GM12878 (cell line): ENCODE data around the gene CACNA1S. TPM values are rescaled to one million over a fixed set of nuclear protein-coding genes. Genes with fewer than 3 reads are reported as not detected.

Experiments used
- BMI1 ChIP-seq: fragments of 450-650 bp; IDR thresholded peaks from 2 replicates; pipeline ENCODE4 v1.6.1; 2016; ENCODE audit warnings: mild to moderate bottlenecking, moderate library complexity, borderline replicate concordance
- CBX5 ChIP-seq: sonication (generic); IDR thresholded peaks from 2 replicates; pipeline ENCODE4 v1.6.1; 2016; ENCODE audit warnings: low read depth, moderate library complexity, mild to moderate bottlenecking, inconsistent platforms
- POLR2A ChIP-seq: IDR thresholded peaks from 2 replicates; pipeline ENCODE4 v1.6.1; 2011; ENCODE audit warnings: low read depth, mild to moderate bottlenecking, low read length
- SMC3 ChIP-seq: IDR thresholded peaks from 2 replicates; pipeline ENCODE4 v1.6.1; 2011; ENCODE audit warnings: low read length, improper control_type of control experiment, borderline replicate concordance
- SUPT20H ChIP-seq: IDR thresholded peaks from 2 replicates; pipeline ENCODE4 v1.6.1; 2011; ENCODE audit warnings: low read depth, mild to moderate bottlenecking, low read length, moderate library complexity, borderline replicate concordance; ENCODE audit not compliant: control insufficient read depth
- TCF3 ChIP-seq: IDR thresholded peaks from 2 replicates; pipeline ENCODE4 v1.6.1; 2012; ENCODE audit warnings: low read depth, mild to moderate bottlenecking, low read length, borderline replicate concordance; ENCODE audit not compliant: insufficient read depth
- polyA plus RNA-seq, 11 experiments: library from polyadenylated mRNA; depleted of rRNA in 4 of 11; unstranded in 6 of 11; stranded (reverse) in 5 of 11; fragments of >200 nt; fragmentation: Nextera tagmentation in 4 of 11; fragmentation: Illumina TruSeq in 1 of 11; extraction: Ambion mirVana in 4 of 11; extraction: Trizol in 1 of 11; gene quantifications; 1 replicate in 1 of 11; 2 replicates in 10 of 11; pipeline versions ENCODE4 v1.2.1 to v1.2.3, GENCODE V29; 2011 to 2016; ENCODE audit warnings: inconsistent platforms in 2 of 11, missing spikeins in 2 of 11, low read depth in 1 of 11
- total RNA-seq, 4 experiments: library from RNA; depleted of rRNA in 3 of 4; stranded (reverse); fragments of >200 nt in 3 of 4; fragmentation: Illumina TruSeq in 1 of 4; extraction: Trizol in 1 of 4; gene quantifications; 2 replicates each; pipeline versions ENCODE4 v1.2.1 to v1.2.3, GENCODE V29; 2013 to 2021
- TF ChIP-seq, protein P1 (sequence below): IDR thresholded peaks from 2 replicates; pipeline ENCODE4 v1.6.1; 2011; ENCODE audit warnings: borderline replicate concordance, low read depth, mild to moderate bottlenecking, moderate library complexity, low read length; ENCODE audit not compliant: insufficient read depth, poor library complexity, severe bottlenecking
- TF ChIP-seq, protein P2 (sequence below): fragments of 450-650 bp; formaldehyde crosslinking; IDR thresholded peaks from 2 replicates; pipeline ENCODE4 v1.4.0; 2020; ENCODE audit warnings: mild to moderate bottlenecking, moderate library complexity

The CACNA1S gene
- total and polyA plus RNA-seq, 10 of the 15 experiments (the other 5 are each of a cell fraction or from before 2014, with no cell fraction given) = under 0.01 to 0.04 (median 0.02) TPM; not detected in 6

DNA sequence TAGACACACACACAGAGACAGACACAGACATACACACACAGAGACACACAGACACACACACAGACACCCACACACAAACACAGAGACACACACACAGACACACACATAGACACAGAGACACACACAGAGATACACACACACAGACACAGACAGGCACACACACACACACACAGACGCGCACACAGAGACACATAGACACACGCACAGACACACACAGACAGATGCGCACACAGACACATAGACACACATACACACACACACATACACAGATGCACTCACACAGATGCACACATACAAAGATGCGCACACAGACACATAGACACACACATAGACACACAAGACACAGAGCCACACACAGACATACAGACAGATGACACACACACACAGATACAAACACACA, 104.7 kb downstream of the CACNA1S start (continued):
- TF ChIP-seq, protein P1, sequence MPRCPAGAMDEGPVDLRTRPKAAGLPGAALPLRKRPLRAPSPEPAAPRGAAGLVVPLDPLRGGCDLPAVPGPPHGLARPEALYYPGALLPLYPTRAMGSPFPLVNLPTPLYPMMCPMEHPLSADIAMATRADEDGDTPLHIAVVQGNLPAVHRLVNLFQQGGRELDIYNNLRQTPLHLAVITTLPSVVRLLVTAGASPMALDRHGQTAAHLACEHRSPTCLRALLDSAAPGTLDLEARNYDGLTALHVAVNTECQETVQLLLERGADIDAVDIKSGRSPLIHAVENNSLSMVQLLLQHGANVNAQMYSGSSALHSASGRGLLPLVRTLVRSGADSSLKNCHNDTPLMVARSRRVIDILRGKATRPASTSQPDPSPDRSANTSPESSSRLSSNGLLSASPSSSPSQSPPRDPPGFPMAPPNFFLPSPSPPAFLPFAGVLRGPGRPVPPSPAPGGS = peak; percentile 73
- TF ChIP-seq BMI1 (no peak), CBX5 (no peak), SUPT20H (no peak), TCF3 (no peak), SMC3 (no peak), POLR2A (no peak)
- TF ChIP-seq, protein P2, sequence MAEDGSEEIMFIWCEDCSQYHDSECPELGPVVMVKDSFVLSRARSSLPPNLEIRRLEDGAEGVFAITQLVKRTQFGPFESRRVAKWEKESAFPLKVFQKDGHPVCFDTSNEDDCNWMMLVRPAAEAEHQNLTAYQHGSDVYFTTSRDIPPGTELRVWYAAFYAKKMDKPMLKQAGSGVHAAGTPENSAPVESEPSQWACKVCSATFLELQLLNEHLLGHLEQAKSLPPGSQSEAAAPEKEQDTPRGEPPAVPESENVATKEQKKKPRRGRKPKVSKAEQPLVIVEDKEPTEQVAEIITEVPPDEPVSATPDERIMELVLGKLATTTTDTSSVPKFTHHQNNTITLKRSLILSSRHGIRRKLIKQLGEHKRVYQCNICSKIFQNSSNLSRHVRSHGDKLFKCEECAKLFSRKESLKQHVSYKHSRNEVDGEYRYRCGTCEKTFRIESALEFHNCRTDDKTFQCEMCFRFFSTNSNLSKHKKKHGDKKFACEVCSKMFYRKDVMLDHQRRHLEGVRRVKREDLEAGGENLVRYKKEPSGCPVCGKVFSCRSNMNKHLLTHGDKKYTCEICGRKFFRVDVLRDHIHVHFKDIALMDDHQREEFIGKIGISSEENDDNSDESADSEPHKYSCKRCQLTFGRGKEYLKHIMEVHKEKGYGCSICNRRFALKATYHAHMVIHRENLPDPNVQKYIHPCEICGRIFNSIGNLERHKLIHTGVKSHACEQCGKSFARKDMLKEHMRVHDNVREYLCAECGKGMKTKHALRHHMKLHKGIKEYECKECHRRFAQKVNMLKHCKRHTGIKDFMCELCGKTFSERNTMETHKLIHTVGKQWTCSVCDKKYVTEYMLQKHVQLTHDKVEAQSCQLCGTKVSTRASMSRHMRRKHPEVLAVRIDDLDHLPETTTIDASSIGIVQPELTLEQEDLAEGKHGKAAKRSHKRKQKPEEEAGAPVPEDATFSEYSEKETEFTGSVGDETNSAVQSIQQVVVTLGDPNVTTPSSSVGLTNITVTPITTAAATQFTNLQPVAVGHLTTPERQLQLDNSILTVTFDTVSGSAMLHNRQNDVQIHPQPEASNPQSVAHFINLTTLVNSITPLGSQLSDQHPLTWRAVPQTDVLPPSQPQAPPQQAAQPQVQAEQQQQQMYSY (CRISPR knock-in tag) = no peak
